Activated CD4-positive, alpha-beta T cell treated with anti-CD3 and anti-CD28 coated beads for 4 hours (primary cell): Measurements from ENCODE around the gene B4GALT5.

Experiments
- DNase-seq, 2 donors: peaks; one replicate each; pipeline ENCODE4 v3.0.0-alpha.2; 2020

The B4GALT5 gene

GRCh38 chr20:49699200-49699992 lies 14.3 kb downstream of the B4GALT5 start:
- peak; percentile 28 for DNase-seq

- no peak for DNase-seq
Observed at GRCh38 chr20:49698477-49698876, 15.2 kb downstream of the B4GALT5 start.

GRCh38 chr20:49697071-49697470 lies 16.6 kb downstream of the B4GALT5 start:
- no peak for DNase-seq

DNA sequence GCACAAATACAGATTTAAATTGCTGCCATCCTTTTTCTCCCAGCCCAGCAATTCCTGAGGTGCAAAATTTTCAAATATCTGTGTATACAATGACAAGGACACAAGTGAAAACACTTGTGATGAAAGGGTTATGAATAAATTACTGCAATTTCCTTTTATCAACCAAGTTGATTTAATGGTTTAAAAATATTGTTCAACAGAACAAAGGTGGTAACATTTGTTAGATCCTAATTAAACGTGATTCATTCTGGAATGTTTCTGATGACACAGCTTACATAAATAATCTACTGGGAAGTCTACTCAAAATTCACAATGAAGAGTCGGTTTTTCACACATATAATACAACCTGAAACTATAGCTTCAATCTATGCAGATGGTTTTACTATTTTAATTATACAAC lies 17.1 kb downstream of the B4GALT5 start:
- DNase-seq, result no peak

DNA sequence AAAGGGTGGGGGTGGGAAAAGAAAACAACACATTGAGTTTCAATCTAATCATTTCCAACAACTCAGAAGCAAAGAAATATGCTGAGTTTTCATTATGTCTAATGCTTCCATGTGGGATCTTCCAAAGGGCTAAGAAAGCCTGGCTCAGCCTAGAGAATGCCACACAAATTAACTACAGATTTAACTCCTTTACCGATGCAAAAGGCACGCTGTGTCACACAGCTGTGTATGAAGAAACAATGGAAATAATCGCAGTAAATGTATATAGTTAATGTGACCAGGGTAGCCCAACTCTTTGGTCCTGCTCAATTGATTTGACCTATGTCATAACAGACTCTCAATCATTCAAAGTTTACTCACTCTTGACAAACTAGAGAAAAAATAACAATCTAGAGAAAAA lies 17.8 kb downstream of the B4GALT5 start:
- no peak for DNase-seq

DNA sequence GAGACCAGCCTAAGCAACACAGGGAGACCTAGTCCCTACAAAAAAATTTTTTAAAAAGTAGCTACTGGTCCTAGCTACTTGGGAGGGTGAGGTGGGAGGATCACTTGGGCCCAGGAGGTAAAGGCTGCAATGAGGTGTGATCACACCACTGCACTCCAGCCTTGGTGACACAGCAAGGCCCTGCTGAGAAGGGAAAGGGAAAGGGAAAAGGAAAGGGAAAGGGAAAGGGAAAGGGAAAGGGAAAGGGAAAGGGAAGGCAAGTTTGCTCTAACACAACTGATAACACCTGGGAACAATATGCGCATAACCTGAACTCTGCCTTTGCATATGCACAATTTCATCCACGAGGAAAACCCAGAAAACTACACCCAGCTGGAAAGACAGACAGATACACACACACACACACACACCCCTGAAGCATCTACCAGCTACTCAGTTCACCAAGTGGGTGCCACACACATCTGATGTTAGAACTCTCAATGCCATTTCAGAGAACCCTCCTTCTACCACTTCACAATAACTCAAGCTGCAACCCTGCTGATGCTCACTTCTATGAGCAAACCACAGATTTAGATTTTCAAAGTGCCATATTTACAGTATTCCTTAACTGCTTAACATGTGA lies 19.1 kb downstream of the B4GALT5 start:
- no peak for DNase-seq

GRCh38 chr20:49693435-49694171 lies 20.1 kb downstream of the B4GALT5 start:
- no peak for DNase-seq

- DNase-seq, result no peak
Observed at GRCh38 chr20:49692941-49693340, 20.7 kb downstream of the B4GALT5 start.

GRCh38 chr20:49691818-49692568 lies 21.7 kb downstream of the B4GALT5 start:
- no peak for DNase-seq

- DNase-seq, result no peak
Observed at GRCh38 chr20:49690899-49691620, 22.6 kb downstream of the B4GALT5 start.

GRCh38 chr20:49687595-49688567 lies 25.8 kb downstream of the B4GALT5 start:
- DNase-seq, result no peak

- no peak for DNase-seq
Observed at GRCh38 chr20:49685809-49686208, 27.9 kb downstream of the B4GALT5 start.

DNA sequence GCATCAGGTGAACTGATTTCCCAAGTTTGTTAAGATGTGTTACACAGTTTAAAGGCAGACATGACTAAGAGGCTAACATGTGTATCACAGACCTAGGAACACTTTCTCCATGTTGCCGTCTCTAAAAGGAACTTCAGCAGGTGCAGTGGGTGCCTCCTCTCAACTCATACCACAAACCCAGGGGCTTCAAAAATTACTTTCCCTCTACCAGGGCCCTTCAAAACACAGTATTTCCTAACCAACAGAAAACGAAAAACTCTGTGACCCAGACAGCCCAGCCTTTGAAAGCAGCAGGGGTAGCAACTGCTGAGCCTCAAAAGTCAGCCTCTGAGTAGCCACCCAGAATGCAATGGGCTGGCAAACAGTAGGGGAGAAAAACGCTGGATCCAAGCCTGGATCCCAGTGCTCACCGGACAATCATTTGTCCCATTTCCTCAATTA lies 28.5 kb downstream of the B4GALT5 start:
- DNase-seq, result no peak

GRCh38 chr20:49684335-49684997 lies 29.2 kb downstream of the B4GALT5 start:
- no peak for DNase-seq

GRCh38 chr20:49682798-49683197 lies 30.9 kb downstream of the B4GALT5 start:
- DNase-seq, result no peak

DNA sequence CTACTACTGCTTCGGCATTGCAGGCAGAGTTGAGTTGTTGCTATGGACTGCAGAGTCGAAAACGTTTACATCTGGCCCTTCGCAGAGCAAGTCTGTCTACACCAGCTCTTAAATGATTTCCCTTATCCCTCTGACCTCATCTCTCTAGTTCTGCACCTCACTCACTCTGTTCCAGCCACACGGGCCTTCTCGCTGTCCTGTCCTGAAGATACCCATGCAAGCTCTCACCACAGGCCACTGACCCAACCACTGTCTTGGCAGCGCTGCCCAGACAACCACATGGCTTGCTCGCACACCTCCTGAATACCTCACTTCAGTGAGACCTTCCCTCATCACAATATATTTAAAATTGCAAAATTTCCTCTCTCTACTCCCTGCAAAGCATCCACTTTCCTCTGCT lies 31.4 kb downstream of the B4GALT5 start:
- DNase-seq, result no peak

- DNase-seq, result no peak
Observed at GRCh38 chr20:49681850-49682216, 31.8 kb downstream of the B4GALT5 start.

DNA sequence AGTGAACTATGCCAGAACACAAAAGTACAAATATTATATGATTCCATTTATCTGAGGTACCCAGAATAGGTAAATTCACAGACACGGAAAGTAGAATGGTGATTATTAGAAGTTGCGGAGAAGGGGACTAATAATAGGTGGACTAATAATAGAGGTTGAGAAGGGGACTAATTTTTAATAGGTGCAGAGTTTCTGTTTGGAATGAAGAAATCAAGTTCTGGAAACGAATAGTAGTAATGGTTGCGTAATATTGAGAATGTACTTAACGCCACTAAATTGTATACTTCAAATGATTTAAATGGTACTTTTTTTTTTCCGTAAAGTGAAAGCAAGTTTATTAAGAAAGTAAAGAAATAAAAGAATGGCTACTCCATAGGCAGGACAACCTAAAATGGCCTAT lies 33.2 kb downstream of the B4GALT5 start:
- DNase-seq, result no peak

- DNase-seq, result no peak
Observed at GRCh38 chr20:49679634-49680033, 34.0 kb downstream of the B4GALT5 start.
